Upper lobe of left lung (tissue), 6 donors: ENCODE data around the gene LRRFIP1. TPM values are rescaled to one million over a fixed set of nuclear protein-coding genes. Genes with fewer than 3 reads are reported as not detected.

Experiments
- ATAC-seq, 2 donors: fragments of 200-7000 bp; cut with Tn5 transposase; one replicate each; pipeline ENCODE4 v1.9.1; 2022; ENCODE audit warnings: mild to moderate bottlenecking in 2 of 2, moderate library complexity in 2 of 2; ENCODE audit not compliant: low FRiP score in 2 of 2
- DNase-seq, 2 donors: peaks; one replicate each; pipeline ENCODE4 v3.0.0-alpha.2; 2019 to 2020
- H3K27ac ChIP-seq, 4 donors: fragments of 200-600 bp; sonication (generic); one replicate each; pipeline ENCODE4 v1.5.1; 2016 to 2019
- H3K27me3 ChIP-seq, 4 donors: fragments of 200-600 bp; sonication (generic); one replicate each; pipeline ENCODE4 v1.5.1; 2017 to 2019
- H3K36me3 ChIP-seq, 4 donors: fragments of 200-600 bp; sonication (generic); one replicate each; pipeline ENCODE4 v1.5.1; 2016 to 2019
- H3K4me1 ChIP-seq, 4 donors: fragments of 200-600 bp; sonication (generic); one replicate each; pipeline ENCODE4 v1.5.1; 2018 to 2019
- H3K4me3 ChIP-seq, 4 donors: fragments of 200-600 bp; sonication (generic); one replicate each; pipeline ENCODE4 v1.5.1; 2017 to 2019; ENCODE audit warnings: mild to moderate bottlenecking in 2 of 4, moderate library complexity in 1 of 4
- H3K9me3 ChIP-seq, 4 donors: fragments of 200-600 bp; sonication (generic); one replicate each; pipeline ENCODE4 v1.5.1; 2018 to 2019
- EP300 ChIP-seq, 4 donors: sonication (generic); formaldehyde crosslinking; IDR thresholded peaks; one replicate each; pipeline ENCODE4 v1.5.1; 2017; ENCODE audit warnings: antibody characterized with exemption in 4 of 4, control low read depth in 2 of 4
- POLR2A ChIP-seq, 4 donors: fragments of 450-650 bp; IDR thresholded peaks; one replicate each; pipeline ENCODE4 v1.5.1; 2016 to 2017; ENCODE audit warnings: antibody characterized with exemption in 4 of 4, mild to moderate bottlenecking in 2 of 4
- POLR2AphosphoS5 ChIP-seq, 2 donors: sonication (generic); formaldehyde crosslinking; IDR thresholded peaks; one replicate each; pipeline ENCODE4 v1.5.1; 2017; ENCODE audit warnings: antibody characterized with exemption in 2 of 2
- WGBS, 2 donors: methylation state at CpG; one replicate each; pipeline ENCODE4 v1.1.5; 2017 to 2018; 5-methylcytosine and 5-hydroxymethylcytosine counted together
- total RNA-seq, 6 donors: library from RNA; depleted of rRNA in 4 of 6; stranded (reverse); fragments of >200 nt in 4 of 6; gene quantifications; one replicate each; pipeline versions ENCODE4 v1.1.0 to v1.2.1, GENCODE V29; 2016 to 2021
- TF ChIP-seq, protein P1 (sequence below), 6 experiments: fragments of 450-650 bp in 4 of 6; fragments of 200-600 bp in 2 of 6; sonication (generic) in 2 of 6; IDR thresholded peaks; one replicate each; pipeline ENCODE4 v1.5.1; 2016 to 2019; ENCODE audit warnings: antibody characterized with exemption in 6 of 6
- donor health status: DM: no; HTN: no; CAD: no; lungs with moderate emphysema.
- donor health status: DM: no; HTN: yes; CAD: no; lungs with severe emphysema.

LRRFIP1 gene
- total RNA-seq, 6 donors from 2014 or later, result 185 to 291 (median 242) TPM

DNA sequence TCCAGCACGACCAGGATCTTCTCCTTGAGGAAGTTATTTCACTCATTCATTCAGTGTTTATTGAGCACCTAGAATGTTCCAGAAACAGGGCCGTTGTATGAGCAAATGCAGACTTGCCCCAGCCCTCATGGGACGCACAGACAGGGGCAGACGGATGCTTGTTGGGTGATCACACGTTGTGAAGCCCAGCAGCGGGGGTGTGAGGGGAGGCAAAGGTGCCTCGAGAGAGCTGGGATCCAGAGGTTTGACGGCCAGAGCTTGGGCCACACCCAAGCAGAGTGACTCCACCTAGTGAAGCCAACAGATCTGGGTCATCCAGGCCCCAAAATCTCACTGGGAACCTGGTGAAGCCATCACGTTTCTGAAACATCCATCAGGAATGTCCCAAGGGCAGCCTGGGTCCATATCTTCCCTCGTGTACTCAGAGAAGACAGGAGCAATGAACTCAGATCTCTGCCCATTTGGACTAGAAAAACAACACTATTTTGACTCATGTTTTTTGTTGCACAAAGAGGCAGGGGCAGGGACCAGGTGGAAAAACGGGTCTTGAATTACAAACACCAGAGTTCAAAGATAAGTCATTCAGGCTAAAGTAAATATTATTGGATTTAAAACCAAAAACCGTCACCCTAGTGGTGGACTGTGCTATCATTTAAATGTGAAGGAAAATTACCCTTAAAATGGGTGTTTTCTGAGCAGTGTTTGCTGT, 116.3 kb downstream of the LRRFIP1 start:
- no peak overlapping the region for H3K4me3 ChIP-seq
- peak overlapping the region in 3 of 4 donors; percentile 23 to 58 (median 52) for H3K27ac ChIP-seq
- ATAC-seq, result peak in 1 of 2 donors; percentile 16
- no peaks in the 10 kb centered on the region for H3K9me3 ChIP-seq
- H3K4me1 ChIP-seq, result peaks cover 35 to 64% (median 49%) of the 10 kb centered on the region in 4 donors
- 59 to 62% methylated on average over 10 to 12 of the region's 12 CpGs for WGBS, 2 donors
- TF ChIP-seq POLR2A (IDR thresholded peaks at IDR 0.05) (no peak), POLR2AphosphoS5 (IDR thresholded peaks at IDR 0.05) (no peak)
- TF ChIP-seq, protein P1, sequence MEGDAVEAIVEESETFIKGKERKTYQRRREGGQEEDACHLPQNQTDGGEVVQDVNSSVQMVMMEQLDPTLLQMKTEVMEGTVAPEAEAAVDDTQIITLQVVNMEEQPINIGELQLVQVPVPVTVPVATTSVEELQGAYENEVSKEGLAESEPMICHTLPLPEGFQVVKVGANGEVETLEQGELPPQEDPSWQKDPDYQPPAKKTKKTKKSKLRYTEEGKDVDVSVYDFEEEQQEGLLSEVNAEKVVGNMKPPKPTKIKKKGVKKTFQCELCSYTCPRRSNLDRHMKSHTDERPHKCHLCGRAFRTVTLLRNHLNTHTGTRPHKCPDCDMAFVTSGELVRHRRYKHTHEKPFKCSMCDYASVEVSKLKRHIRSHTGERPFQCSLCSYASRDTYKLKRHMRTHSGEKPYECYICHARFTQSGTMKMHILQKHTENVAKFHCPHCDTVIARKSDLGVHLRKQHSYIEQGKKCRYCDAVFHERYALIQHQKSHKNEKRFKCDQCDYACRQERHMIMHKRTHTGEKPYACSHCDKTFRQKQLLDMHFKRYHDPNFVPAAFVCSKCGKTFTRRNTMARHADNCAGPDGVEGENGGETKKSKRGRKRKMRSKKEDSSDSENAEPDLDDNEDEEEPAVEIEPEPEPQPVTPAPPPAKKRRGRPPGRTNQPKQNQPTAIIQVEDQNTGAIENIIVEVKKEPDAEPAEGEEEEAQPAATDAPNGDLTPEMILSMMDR (IDR thresholded peaks at IDR 0.05), result peak in 2 of 6 experiments; percentile 25
- H3K27me3 ChIP-seq, result no peaks in the 10 kb centered on the region
- peaks cover 0 to 19% (median 8%) of the 10 kb centered on the region in 4 donors for H3K36me3 ChIP-seq
- no peak for DNase-seq

DNA sequence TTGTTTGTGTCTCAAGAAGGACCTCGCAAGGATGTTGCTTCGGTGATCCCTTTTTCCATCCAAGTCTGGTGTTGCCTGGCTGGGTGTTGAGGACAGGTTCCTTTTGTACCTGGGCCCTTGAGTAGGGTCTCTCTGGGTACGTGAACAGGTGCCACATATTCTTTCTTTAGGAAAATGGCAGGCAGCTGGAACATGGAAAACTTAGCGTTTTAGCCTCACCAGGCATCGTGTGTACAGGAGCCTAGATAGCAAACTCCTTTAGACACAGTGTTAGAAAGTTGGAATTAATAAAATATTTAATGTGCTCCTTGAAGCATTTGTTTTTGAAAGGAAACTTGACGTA, 116.9 kb downstream of the LRRFIP1 start:
- Histone ChIP-seq H3K4me3 (no peak overlapping the region), H3K36me3 (peaks cover 0 to 24% (median 13%) of the 10 kb centered on the region in 4 donors), H3K9me3 (no peaks in the 10 kb centered on the region), H3K27me3 (no peaks in the 10 kb centered on the region), H3K4me1 (peaks cover 30 to 58% (median 45%) of the 10 kb centered on the region in 4 donors), H3K27ac (peak overlapping the region in 3 of 4 donors; percentile 23 to 58 (median 52))
- WGBS, 2 donors, result 76 to 82% methylated on average over 6 of the region's 6 CpGs
- TF ChIP-seq POLR2AphosphoS5 (IDR thresholded peaks at IDR 0.05) (no peak), POLR2A (IDR thresholded peaks at IDR 0.05) (no peak), EP300 (IDR thresholded peaks at IDR 0.05) (no peak)
- TF ChIP-seq, protein P1 (IDR thresholded peaks at IDR 0.05), result no peak
- ATAC-seq (no peak), DNase-seq (no peak)

DNA sequence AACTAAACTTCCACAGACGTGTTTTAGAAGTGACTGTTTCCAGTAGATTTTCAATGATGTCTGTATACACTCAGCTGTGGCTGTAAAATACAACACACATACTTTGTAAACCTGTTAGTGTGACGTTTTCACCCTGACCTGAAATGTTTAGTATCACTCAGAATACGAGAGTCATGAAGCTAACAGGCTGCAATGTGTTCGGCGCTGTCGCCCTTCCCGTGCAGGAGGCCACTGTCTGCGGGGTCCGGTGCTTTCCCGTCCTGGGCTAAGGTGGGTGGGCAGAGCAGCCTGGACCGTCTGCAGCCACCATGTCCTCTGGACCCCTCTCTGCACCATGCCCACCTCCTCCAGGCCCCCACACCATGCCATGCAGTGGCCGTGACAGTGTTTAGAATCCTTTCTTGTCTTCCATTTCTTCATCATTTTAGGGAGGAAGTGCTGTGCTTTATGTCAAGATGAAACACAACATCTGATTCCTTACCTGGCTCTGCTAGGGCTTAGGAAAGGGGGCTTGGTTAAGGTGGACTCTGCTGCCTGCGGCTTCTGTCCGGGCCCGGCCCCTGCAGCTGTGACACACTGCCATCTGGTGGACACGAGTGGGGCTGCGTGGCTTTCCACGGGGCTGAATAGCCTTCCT, 117.3 kb downstream of the LRRFIP1 start:
- WGBS, 2 donors, result 40 to 52% methylated on average over 18 of the region's 18 CpGs
- Histone ChIP-seq H3K27ac (peak overlapping the region in 3 of 4 donors; percentile 21 to 58 (median 52)), H3K4me1 (peaks cover 25 to 53% (median 40%) of the 10 kb centered on the region in 4 donors), H3K9me3 (no peaks in the 10 kb centered on the region), H3K27me3 (no peaks in the 10 kb centered on the region), H3K36me3 (peaks cover 3 to 29% (median 18%) of the 10 kb centered on the region in 4 donors), H3K4me3 (no peak overlapping the region)
- TF ChIP-seq EP300 (IDR thresholded peaks at IDR 0.05) (no peak), POLR2AphosphoS5 (IDR thresholded peaks at IDR 0.05) (peak in 1 of 2 donors; percentile 4), POLR2A (IDR thresholded peaks at IDR 0.05) (no peak)
- TF ChIP-seq, protein P1 (IDR thresholded peaks at IDR 0.05), result peak; percentile 87 to 95 (median 92)
- peak; percentile 79 to 91 for DNase-seq
- ATAC-seq, result peak; percentile 90

DNA sequence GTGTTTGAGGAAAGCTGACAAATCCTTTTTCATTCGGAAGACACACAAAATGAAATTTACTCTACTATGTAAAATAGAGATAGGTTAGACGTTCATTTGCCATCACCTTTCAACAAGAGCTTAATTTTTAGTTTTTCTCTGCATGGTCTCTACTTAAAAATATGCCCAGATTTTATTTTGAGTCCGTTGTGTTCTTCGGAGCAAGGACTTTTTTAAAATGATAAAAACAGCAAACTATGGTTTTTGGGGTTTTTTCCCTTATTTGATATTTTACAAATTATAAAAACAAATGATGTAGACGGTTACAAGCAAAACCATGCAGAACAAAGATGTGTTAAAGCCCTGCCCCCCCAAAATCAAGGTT, 117.8 kb downstream of the LRRFIP1 start:
- WGBS, 2 donors, result 53 to 57% methylated on average over 5 of the region's 5 CpGs
- H3K4me3 ChIP-seq, result no peak overlapping the region
- H3K27ac ChIP-seq, result peak overlapping the region in 2 of 4 donors; percentile 52 to 58
- TF ChIP-seq, protein P1 (IDR thresholded peaks at IDR 0.05), result peak in 1 of 6 experiments; percentile 2
- no peak for TF ChIP-seq EP300 (IDR thresholded peaks at IDR 0.05)
- H3K9me3 ChIP-seq, result no peaks in the 10 kb centered on the region
- H3K4me1 ChIP-seq, result peaks cover 25 to 48% (median 38%) of the 10 kb centered on the region in 4 donors
- DNase-seq, result no peak
- H3K27me3 ChIP-seq, result no peaks in the 10 kb centered on the region
- peaks cover 5 to 34% (median 22%) of the 10 kb centered on the region in 4 donors for H3K36me3 ChIP-seq
- no peak for ATAC-seq
